ENCODE results near the gene CFAP126. TPM values are rescaled to one million over a fixed set of nuclear protein-coding genes. Genes with fewer than 3 reads are reported as not detected.

CFAP126 gene
- polyA plus RNA-seq, 1 donor from 2014 or later: not detected

GRCh38 chr1:161373442-161373841 lies 5.8 kb upstream of the CFAP126 start:
- no peak overlapping the region for H3K4me3 ChIP-seq (ENCODE audit: low read length)
- no peaks in the 10 kb centered on the region for H3K9me3 ChIP-seq (ENCODE audit: low read length)
- no peaks in the 10 kb centered on the region for H3K27me3 ChIP-seq (ENCODE audit: insufficient read depth, low read depth, low read length)
- no peak overlapping the region for H3K4me2 ChIP-seq (ENCODE audit: low read length)
- no peaks in the 10 kb centered on the region for H3K79me2 ChIP-seq (replicated peaks; ENCODE audit: insufficient read depth, low read length)
- H3K36me3 ChIP-seq (ENCODE audit: insufficient read depth, low read length): no peaks in the 10 kb centered on the region
- no peaks in the 10 kb centered on the region for H3K9me2 ChIP-seq (ENCODE audit: insufficient read depth, low read length)
- TF ChIP-seq SMC3 (conservative IDR thresholded peaks at IDR 0.05; ENCODE audit: poor library complexity) (no peak), POLR2AphosphoS5 (IDR thresholded peaks at IDR 0.05) (no peak), CTCF (IDR thresholded peaks at IDR 0.05; ENCODE audit: poor library complexity, severe bottlenecking) (no peak), EZH2 (IDR thresholded peaks at IDR 0.05; ENCODE audit: borderline replicate concordance, insufficient read depth, low read length, poor library complexity, severe bottlenecking) (no peak), MXI1 (conservative IDR thresholded peaks at IDR 0.05; ENCODE audit: poor library complexity, severe bottlenecking) (no peak), TAF1 (IDR thresholded peaks at IDR 0.05; ENCODE audit: low read depth) (no peak), EP300 (conservative IDR thresholded peaks at IDR 0.05; ENCODE audit: poor library complexity, severe bottlenecking) (no peak), RAD21 (conservative IDR thresholded peaks at IDR 0.05) (no peak)
- TF ChIP-seq, protein P1, sequence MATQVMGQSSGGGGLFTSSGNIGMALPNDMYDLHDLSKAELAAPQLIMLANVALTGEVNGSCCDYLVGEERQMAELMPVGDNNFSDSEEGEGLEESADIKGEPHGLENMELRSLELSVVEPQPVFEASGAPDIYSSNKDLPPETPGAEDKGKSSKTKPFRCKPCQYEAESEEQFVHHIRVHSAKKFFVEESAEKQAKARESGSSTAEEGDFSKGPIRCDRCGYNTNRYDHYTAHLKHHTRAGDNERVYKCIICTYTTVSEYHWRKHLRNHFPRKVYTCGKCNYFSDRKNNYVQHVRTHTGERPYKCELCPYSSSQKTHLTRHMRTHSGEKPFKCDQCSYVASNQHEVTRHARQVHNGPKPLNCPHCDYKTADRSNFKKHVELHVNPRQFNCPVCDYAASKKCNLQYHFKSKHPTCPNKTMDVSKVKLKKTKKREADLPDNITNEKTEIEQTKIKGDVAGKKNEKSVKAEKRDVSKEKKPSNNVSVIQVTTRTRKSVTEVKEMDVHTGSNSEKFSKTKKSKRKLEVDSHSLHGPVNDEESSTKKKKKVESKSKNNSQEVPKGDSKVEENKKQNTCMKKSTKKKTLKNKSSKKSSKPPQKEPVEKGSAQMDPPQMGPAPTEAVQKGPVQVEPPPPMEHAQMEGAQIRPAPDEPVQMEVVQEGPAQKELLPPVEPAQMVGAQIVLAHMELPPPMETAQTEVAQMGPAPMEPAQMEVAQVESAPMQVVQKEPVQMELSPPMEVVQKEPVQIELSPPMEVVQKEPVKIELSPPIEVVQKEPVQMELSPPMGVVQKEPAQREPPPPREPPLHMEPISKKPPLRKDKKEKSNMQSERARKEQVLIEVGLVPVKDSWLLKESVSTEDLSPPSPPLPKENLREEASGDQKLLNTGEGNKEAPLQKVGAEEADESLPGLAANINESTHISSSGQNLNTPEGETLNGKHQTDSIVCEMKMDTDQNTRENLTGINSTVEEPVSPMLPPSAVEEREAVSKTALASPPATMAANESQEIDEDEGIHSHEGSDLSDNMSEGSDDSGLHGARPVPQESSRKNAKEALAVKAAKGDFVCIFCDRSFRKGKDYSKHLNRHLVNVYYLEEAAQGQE (IDR thresholded peaks at IDR 0.05; ENCODE audit: borderline replicate concordance): no peak
- H3K9ac ChIP-seq (ENCODE audit: low read length): no peak overlapping the region
- H2AFZ ChIP-seq (ENCODE audit: low read depth, low read length): no peak overlapping the region
- no peaks in the 10 kb centered on the region for H4K20me1 ChIP-seq (ENCODE audit: insufficient read depth)
- no peaks in the 10 kb centered on the region for H3F3A ChIP-seq (ENCODE audit: insufficient read depth, low read length, poor library complexity, severe bottlenecking)
- H3K27ac ChIP-seq (ENCODE audit: low read length): no peak overlapping the region

- Histone ChIP-seq H2AFZ (ENCODE audit: low read depth, low read length) (no peak overlapping the region), H4K20me1 (ENCODE audit: insufficient read depth) (no peaks in the 10 kb centered on the region), H3K79me2 (replicated peaks; ENCODE audit: insufficient read depth, low read length) (no peaks in the 10 kb centered on the region), H3K4me2 (ENCODE audit: low read length) (no peak overlapping the region), H3K9me2 (ENCODE audit: insufficient read depth, low read length) (no peaks in the 10 kb centered on the region), H3K4me3 (ENCODE audit: low read length) (no peak overlapping the region), H3F3A (ENCODE audit: insufficient read depth, low read length, poor library complexity, severe bottlenecking) (no peaks in the 10 kb centered on the region), H3K27me3 (ENCODE audit: insufficient read depth, low read depth, low read length) (no peaks in the 10 kb centered on the region), H3K27ac (ENCODE audit: low read length) (no peak overlapping the region), H3K36me3 (ENCODE audit: insufficient read depth, low read length) (no peaks in the 10 kb centered on the region), H3K9ac (ENCODE audit: low read length) (no peak overlapping the region), H3K9me3 (ENCODE audit: low read length) (no peaks in the 10 kb centered on the region)
- no peak for TF ChIP-seq CTCF (IDR thresholded peaks at IDR 0.05; ENCODE audit: poor library complexity, severe bottlenecking)
- TF ChIP-seq TAF1 (IDR thresholded peaks at IDR 0.05; ENCODE audit: low read depth): no peak
- TF ChIP-seq RAD21 (conservative IDR thresholded peaks at IDR 0.05): no peak
- no peak for TF ChIP-seq SMC3 (conservative IDR thresholded peaks at IDR 0.05; ENCODE audit: poor library complexity)
Observed at GRCh38 chr1:161365207-161365606, 2.5 kb downstream of the CFAP126 start.
